ENCODE results near the gene SUSD6.

DNA sequence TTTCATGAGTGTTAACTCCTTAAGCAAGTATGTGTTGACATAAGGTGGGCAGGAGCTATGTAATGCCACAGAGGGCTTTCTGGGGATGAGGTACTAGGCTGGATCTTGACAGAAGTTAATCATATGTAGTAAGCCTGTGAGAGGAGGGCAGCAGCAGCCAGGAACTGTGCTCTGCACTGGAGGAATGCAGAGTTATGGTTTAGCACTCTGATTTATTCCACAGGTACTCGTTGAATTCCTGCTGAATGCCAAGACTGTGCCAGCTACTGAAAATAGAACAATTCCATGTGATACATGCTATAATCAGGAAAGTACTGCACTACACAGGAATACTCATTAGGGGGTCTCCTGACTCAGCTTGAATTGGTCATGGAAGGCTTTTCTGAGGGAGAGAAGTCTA, 58.7 kb downstream of the SUSD6 start:
- TF ChIP-seq TAF1 (IDR thresholded peaks at IDR 0.05; ENCODE audit: low read depth, low read length) = no peak
- no peak for TF ChIP-seq POLR2A (IDR thresholded peaks at IDR 0.05; ENCODE audit: low read depth, low read length)
- no peak for TF ChIP-seq POLR2AphosphoS5 (IDR thresholded peaks at IDR 0.05; ENCODE audit: low read depth, low read length)

Data from GM12891 (cell line).